PFSK-1 (cell line): ENCODE data around the gene GNG8.

ENCODE experiments used
- POLR2AphosphoS5 ChIP-seq: IDR thresholded peaks from 2 replicates; pipeline ENCODE4 v1.6.1; 2012; ENCODE audit warnings: low read depth, mild to moderate bottlenecking, control low read depth, low read length, moderate library complexity
- TAF1 ChIP-seq: IDR thresholded peaks from 2 replicates; pipeline ENCODE4 v1.6.1; 2012; ENCODE audit warnings: low read length, control low read depth, borderline replicate concordance; ENCODE audit not compliant: insufficient read depth
- TF ChIP-seq, protein P1 (sequence below), 2 experiments: IDR thresholded peaks; 2 replicates each; pipeline versions ENCODE4 v1.6.1 to v1.8.0; 2011 to 2012; ENCODE audit warnings: low read depth in 2 of 2, low read length in 2 of 2, control low read depth in 1 of 2, inconsistent platforms in 1 of 2, mild to moderate bottlenecking in 1 of 2, moderate library complexity in 1 of 2; ENCODE audit not compliant: insufficient read depth in 1 of 2

DNA sequence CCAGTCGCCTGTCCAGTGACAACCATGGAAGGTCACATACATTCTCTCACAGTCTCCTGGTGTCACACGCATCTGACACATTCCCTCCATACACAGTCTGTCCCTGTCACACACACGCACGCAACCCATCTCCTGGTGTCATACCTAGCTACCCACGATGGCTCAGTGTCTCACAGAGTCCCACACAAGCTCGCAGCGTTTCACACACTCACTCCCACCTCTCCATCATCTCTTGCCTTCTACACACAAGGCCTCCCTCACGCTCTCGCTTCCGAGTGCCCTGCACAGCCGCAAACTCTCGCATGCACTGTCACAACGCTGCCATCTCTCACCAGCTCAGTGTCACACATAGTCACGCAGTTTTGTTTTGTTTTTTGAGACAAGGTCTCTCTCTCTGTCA is 1.2 kb upstream of the GNG8 start:
- TF ChIP-seq, protein P1, sequence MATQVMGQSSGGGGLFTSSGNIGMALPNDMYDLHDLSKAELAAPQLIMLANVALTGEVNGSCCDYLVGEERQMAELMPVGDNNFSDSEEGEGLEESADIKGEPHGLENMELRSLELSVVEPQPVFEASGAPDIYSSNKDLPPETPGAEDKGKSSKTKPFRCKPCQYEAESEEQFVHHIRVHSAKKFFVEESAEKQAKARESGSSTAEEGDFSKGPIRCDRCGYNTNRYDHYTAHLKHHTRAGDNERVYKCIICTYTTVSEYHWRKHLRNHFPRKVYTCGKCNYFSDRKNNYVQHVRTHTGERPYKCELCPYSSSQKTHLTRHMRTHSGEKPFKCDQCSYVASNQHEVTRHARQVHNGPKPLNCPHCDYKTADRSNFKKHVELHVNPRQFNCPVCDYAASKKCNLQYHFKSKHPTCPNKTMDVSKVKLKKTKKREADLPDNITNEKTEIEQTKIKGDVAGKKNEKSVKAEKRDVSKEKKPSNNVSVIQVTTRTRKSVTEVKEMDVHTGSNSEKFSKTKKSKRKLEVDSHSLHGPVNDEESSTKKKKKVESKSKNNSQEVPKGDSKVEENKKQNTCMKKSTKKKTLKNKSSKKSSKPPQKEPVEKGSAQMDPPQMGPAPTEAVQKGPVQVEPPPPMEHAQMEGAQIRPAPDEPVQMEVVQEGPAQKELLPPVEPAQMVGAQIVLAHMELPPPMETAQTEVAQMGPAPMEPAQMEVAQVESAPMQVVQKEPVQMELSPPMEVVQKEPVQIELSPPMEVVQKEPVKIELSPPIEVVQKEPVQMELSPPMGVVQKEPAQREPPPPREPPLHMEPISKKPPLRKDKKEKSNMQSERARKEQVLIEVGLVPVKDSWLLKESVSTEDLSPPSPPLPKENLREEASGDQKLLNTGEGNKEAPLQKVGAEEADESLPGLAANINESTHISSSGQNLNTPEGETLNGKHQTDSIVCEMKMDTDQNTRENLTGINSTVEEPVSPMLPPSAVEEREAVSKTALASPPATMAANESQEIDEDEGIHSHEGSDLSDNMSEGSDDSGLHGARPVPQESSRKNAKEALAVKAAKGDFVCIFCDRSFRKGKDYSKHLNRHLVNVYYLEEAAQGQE (IDR thresholded peaks at IDR 0.05; ENCODE audit: insufficient read depth in 1 of 2, low read depth in 2 of 2, low read length in 2 of 2) = no peak
- TF ChIP-seq TAF1 (no peak), POLR2AphosphoS5 (no peak)
